ENCODE measurements around the gene SNX25. TPM values are rescaled to one million over a fixed set of nuclear protein-coding genes. Genes with fewer than 3 reads are reported as not detected.
"Not testable (repeated sequence)": the region's sequence is repeated elsewhere in the genome, so short reads cannot be mapped to it uniquely, and the experiment has no call there.

The SNX25 gene
- total and polyA plus RNA-seq, 8 donors = 4.8 to 15.0 (median 10.9) TPM

GRCh38 chr4:185237175-185237574, 27.8 kb downstream of the SNX25 start:
- ATAC-seq = no peak
- Histone ChIP-seq H3K36me3 (no peaks in the 10 kb centered on the region), H3K27me3 (no peaks in the 10 kb centered on the region), H3K27ac (no peak overlapping the region), H3K4me1 (peaks cover 3 to 9% (median 4%) of the 10 kb centered on the region in 3 donors), H3K4me3 (no peak overlapping the region), H3K9me3 (no peaks in the 10 kb centered on the region)
- 61 to 79% methylated on average over 3 of the region's 3 CpGs for WGBS, 2 donors
- TF ChIP-seq CTCF (IDR thresholded peaks at IDR 0.05) = no peak
- FAIRE-seq = no peak
- intact Hi-C loops (cut with DNase I) = no loop called here
- no peak for DNase-seq

- FAIRE-seq = no peak
- intact Hi-C loops (cut with DNase I) = no loop called here
- DNase-seq = no peak
- ATAC-seq = no peak
- Histone ChIP-seq H3K9me3 (no peaks in the 10 kb centered on the region), H3K4me3 (no peak overlapping the region), H3K27me3 (no peaks in the 10 kb centered on the region), H3K4me1 (peaks cover 0 to 9% (median 4%) of the 10 kb centered on the region in 3 donors), H3K27ac (no peak overlapping the region), H3K36me3 (no peaks in the 10 kb centered on the region)
- WGBS, 2 donors = 98 to 99% methylated on average over 5 of the region's 5 CpGs
- no peak for TF ChIP-seq CTCF (IDR thresholded peaks at IDR 0.05)
These were observed 28.9 kb downstream of the SNX25 start for GRCh38 chr4:185238215-185238681.

GRCh38 chr4:185238750-185239149, 29.4 kb downstream of the SNX25 start:
- no peak for FAIRE-seq
- Histone ChIP-seq H3K4me3 (no peak overlapping the region), H3K9me3 (no peaks in the 10 kb centered on the region), H3K27ac (no peak overlapping the region), H3K36me3 (no peaks in the 10 kb centered on the region), H3K4me1 (peaks cover 0 to 9% (median 4%) of the 10 kb centered on the region in 3 donors), H3K27me3 (no peaks in the 10 kb centered on the region)
- no peak for TF ChIP-seq CTCF (IDR thresholded peaks at IDR 0.05)
- DNase-seq = no peak
- no peak for ATAC-seq
- 94 to 98% methylated on average over 4 of the region's 4 CpGs for WGBS, 2 donors
- intact Hi-C loops (cut with DNase I) = no loop called here

GRCh38 chr4:185240486-185240885, 31.1 kb downstream of the SNX25 start:
- H3K4me3 ChIP-seq; H3K9me3 ChIP-seq; H3K4me1 ChIP-seq; H3K27ac ChIP-seq; intact Hi-C loops (cut with DNase I); DNase-seq; FAIRE-seq; H3K27me3 ChIP-seq; H3K36me3 ChIP-seq; ATAC-seq: not testable (repeated sequence)
- WGBS, 2 donors = 92 to 99% methylated on average over 16 to 25 of the region's 32 CpGs

GRCh38 chr4:185242749-185243533, 33.5 kb downstream of the SNX25 start:
- FAIRE-seq (no peak), DNase-seq (no peak), ATAC-seq (no peak)
- no peak overlapping the region for H3K27ac ChIP-seq
- 96 to 97% methylated on average over 6 of the region's 6 CpGs for WGBS, 2 donors
- H3K4me1 ChIP-seq = peaks cover 0 to 10% (median 3%) of the 10 kb centered on the region in 3 donors
- H3K9me3 ChIP-seq = no peaks in the 10 kb centered on the region
- H3K27me3 ChIP-seq = no peaks in the 10 kb centered on the region
- no peaks in the 10 kb centered on the region for H3K36me3 ChIP-seq
- intact Hi-C loops (cut with DNase I) = no loop called here
- H3K4me3 ChIP-seq = no peak overlapping the region
- TF ChIP-seq CTCF (IDR thresholded peaks at IDR 0.05) = no peak
